PC-9 (cell line): ENCODE data around the gene LAMA5. TPM values are rescaled to one million over a fixed set of nuclear protein-coding genes. Genes with fewer than 3 reads are reported as not detected.

Experiments
- BruUV-seq: library from RNA; stranded (reverse); fragments of 400-500 nt; replicated peaks from 2 replicates; lab custom pipeline; 2021; lab: Mats Ljungman, UMichigan
- CTCF ChIA-PET: fragments of 300-600 bp; sonication (Branson Sonifier 250); formaldehyde crosslinking; loops from one replicate; lab custom pipeline; 2022; ENCODE audit warnings: antibody characterized with exemption; lab: Charles Lee
- POLR2A ChIA-PET: fragments of 300-600 bp; sonication (Branson Sonifier 250); formaldehyde crosslinking; loops from one replicate; lab custom pipeline; 2022; ENCODE audit warnings: antibody characterized with exemption; ENCODE audit not compliant: unreplicated experiment; lab: Charles Lee
- DNase-seq, 2 experiments: peaks; one replicate each; pipeline versions ENCODE4 v3.0.0 to v3.0.0-alpha.2; 2015 to 2022; ENCODE audit warnings: mixed read lengths in 1 of 2
- H2AFZ ChIP-seq: fragments of 200-600 bp; sonication (generic); 2 replicates; pipeline ENCODE4 v1.8.1; 2017; ENCODE audit warnings: antibody characterized with exemption
- H3F3A ChIP-seq: fragments of 200-600 bp; sonication (generic); 2 replicates; pipeline ENCODE4 v1.8.1; 2017; ENCODE audit warnings: antibody characterized with exemption, mild to moderate bottlenecking, low read depth; ENCODE audit not compliant: insufficient read depth
- H3K27ac ChIP-seq: fragments of 200-600 bp; sonication (generic); 2 replicates; pipeline ENCODE4 v1.6.1; 2016; ENCODE audit warnings: mixed run types
- H3K27me3 ChIP-seq: fragments of 200-600 bp; sonication (generic); 2 replicates; pipeline ENCODE4 v1.6.1; 2016; ENCODE audit warnings: low read depth, mixed run types; ENCODE audit not compliant: insufficient read depth
- H3K36me3 ChIP-seq: fragments of 200-600 bp; sonication (generic); 2 replicates; pipeline ENCODE4 v1.6.1; 2016; ENCODE audit warnings: low read depth, mixed run types
- H3K4me1 ChIP-seq: fragments of 200-600 bp; sonication (generic); replicated peaks from 2 replicates; pipeline ENCODE4 v1.6.1; 2016; ENCODE audit warnings: mixed run types; ENCODE audit not compliant: insufficient read depth
- H3K4me2 ChIP-seq: fragments of 200-600 bp; sonication (generic); 2 replicates; pipeline ENCODE4 v1.6.1; 2017; ENCODE audit warnings: mixed run types
- H3K4me3 ChIP-seq: fragments of 200-600 bp; sonication (generic); 2 replicates; pipeline ENCODE4 v1.6.1; 2016; ENCODE audit warnings: mixed run types
- H3K79me2 ChIP-seq: fragments of 200-600 bp; sonication (generic); 2 replicates; pipeline ENCODE4 v1.6.1; 2017; ENCODE audit warnings: low read depth, mixed run types
- H3K9me2 ChIP-seq: fragments of 200-600 bp; sonication (generic); 2 replicates; pipeline ENCODE4 v1.8.1; 2017; ENCODE audit warnings: mild to moderate bottlenecking; ENCODE audit not compliant: insufficient read depth
- H3K9me3 ChIP-seq: fragments of 200-600 bp; sonication (generic); 2 replicates; pipeline ENCODE4 v1.8.1; 2016; ENCODE audit warnings: low read depth; ENCODE audit not compliant: insufficient read depth
- H4K20me1 ChIP-seq: fragments of 200-600 bp; sonication (generic); 2 replicates; pipeline ENCODE4 v1.8.1; 2017; ENCODE audit not compliant: insufficient read depth
- EZH2 ChIP-seq: fragments of 200-600 bp; sonication (generic); IDR thresholded peaks from 2 replicates; pipeline ENCODE4 v1.8.0; 2017; ENCODE audit warnings: antibody characterized with exemption, low read depth
- intact Hi-C: fragments of 100-400 bp; cut with micrococcal nuclease; formaldehyde crosslinking; loops from one replicate; pipeline ENCODE4 v1.10.0; 2022; ENCODE audit not compliant: unreplicated experiment
- total RNA-seq: library from RNA; stranded (reverse); gene quantifications from 2 replicates; pipeline ENCODE4 v1.2.3, GENCODE V29; 2021
- TF ChIP-seq, protein P1 (sequence below): fragments of 200-600 bp; sonication (generic); conservative IDR thresholded peaks from 2 replicates; pipeline ENCODE4 v1.6.1; 2017; ENCODE audit warnings: mixed run types, antibody characterized with exemption, mild to moderate bottlenecking, moderate library complexity

Gene LAMA5
- total RNA-seq, 1 experiment from 2014 or later: 700 TPM

DNA sequence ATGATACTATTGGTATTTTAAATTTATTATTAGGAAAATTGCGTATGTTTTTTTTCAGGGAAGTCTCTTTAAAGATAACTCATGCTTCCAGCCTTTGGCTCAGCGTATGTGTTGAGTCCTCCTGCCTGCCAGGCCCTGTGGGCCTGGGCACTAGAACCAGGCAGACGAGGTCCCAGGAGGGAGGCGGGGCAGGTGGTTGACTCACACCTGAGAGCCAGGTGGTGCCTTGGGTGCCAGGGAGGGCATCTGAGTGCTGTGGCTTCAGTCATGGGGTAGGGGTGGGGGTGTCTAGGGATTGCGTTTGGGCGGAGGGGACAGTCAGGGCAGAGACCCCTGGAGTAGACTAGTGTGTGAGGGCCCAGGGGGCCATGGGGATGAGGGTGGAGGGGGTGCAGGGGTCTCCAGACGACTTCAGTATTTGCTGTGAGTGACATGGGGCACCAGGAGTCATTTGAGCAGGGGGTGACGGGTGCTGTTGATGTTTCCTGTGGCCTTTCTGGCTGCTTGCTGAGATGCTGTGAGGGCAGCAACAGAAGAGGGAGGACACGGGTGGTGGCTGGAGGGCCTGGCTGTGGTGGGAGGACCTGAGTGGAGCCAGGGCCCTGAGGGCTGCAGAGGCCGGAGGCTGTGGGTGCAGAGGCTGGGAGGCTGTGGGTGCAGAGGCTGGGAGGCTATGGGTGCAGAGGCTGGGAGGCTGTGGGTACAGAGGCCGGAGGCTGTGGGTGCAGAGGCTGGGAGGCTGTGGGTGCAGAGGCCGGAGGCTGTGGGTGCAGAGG, 79.2 kb downstream of the LAMA5 start:
- Histone ChIP-seq H3K4me2 (no peak overlapping the region), H3K27ac (no peak overlapping the region), H3K36me3 (peaks cover 12% of the 10 kb centered on the region; the same call in 1 of the 2 replicates), H3K4me3 (no peak overlapping the region), H2AFZ (no peak overlapping the region), H3F3A (peaks cover 9% of the 10 kb centered on the region; the same call in 1 of the 2 replicates), H3K4me1 (no peaks in the 10 kb centered on the region), H4K20me1 (peaks cover 24% of the 10 kb centered on the region), H3K79me2 (no peaks in the 10 kb centered on the region), H3K9me3 (no peaks in the 10 kb centered on the region), H3K27me3 (no peaks in the 10 kb centered on the region), H3K9me2 (no peaks in the 10 kb centered on the region)
- ChIA-PET CTCF (no interaction called here), POLR2A (no interaction called here)
- no peak for DNase-seq
- BruUV-seq: no TSS peak
- intact Hi-C loops: no loop called here
- no peak for TF ChIP-seq EZH2
- TF ChIP-seq, protein P1, sequence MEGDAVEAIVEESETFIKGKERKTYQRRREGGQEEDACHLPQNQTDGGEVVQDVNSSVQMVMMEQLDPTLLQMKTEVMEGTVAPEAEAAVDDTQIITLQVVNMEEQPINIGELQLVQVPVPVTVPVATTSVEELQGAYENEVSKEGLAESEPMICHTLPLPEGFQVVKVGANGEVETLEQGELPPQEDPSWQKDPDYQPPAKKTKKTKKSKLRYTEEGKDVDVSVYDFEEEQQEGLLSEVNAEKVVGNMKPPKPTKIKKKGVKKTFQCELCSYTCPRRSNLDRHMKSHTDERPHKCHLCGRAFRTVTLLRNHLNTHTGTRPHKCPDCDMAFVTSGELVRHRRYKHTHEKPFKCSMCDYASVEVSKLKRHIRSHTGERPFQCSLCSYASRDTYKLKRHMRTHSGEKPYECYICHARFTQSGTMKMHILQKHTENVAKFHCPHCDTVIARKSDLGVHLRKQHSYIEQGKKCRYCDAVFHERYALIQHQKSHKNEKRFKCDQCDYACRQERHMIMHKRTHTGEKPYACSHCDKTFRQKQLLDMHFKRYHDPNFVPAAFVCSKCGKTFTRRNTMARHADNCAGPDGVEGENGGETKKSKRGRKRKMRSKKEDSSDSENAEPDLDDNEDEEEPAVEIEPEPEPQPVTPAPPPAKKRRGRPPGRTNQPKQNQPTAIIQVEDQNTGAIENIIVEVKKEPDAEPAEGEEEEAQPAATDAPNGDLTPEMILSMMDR: no peak

DNA sequence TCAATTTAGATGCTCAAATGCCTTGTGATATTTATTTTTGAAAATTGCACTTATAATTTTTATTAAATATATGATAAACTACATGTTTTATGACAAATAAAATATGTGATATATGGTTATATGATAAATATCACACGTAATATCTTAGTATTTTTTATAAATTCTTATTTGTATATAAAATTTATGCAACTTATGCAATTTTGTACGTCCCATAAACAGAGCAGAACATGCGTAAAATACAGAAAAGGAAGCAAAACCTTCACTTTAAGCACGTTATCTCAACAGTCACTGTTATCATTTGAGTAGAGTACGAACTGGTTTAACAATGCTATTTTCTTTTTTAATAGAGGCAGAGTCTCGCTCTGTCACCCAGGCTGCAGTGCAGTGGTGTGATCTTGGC, 80.0 kb downstream of the LAMA5 start:
- H3K4me1 ChIP-seq: no peaks in the 10 kb centered on the region
- no peak overlapping the region for H2AFZ ChIP-seq
- no peaks in the 10 kb centered on the region for H3K79me2 ChIP-seq
- no peaks in the 10 kb centered on the region for H3K27me3 ChIP-seq
- intact Hi-C loops: no loop called here
- CTCF ChIA-PET: no interaction called here
- TF ChIP-seq EZH2: no peak
- BruUV-seq: no TSS peak
- no peak for DNase-seq
- H3K27ac ChIP-seq: no peak overlapping the region
- H3K4me3 ChIP-seq: no peak overlapping the region
- peaks cover 26% of the 10 kb centered on the region for H4K20me1 ChIP-seq
- H3F3A ChIP-seq: peaks cover 9% of the 10 kb centered on the region; the same call in 1 of the 2 replicates
- peaks cover 19% of the 10 kb centered on the region for H3K36me3 ChIP-seq
- H3K4me2 ChIP-seq: no peak overlapping the region
- POLR2A ChIA-PET: no interaction called here
- H3K9me2 ChIP-seq: no peaks in the 10 kb centered on the region
- H3K9me3 ChIP-seq: no peaks in the 10 kb centered on the region

DNA sequence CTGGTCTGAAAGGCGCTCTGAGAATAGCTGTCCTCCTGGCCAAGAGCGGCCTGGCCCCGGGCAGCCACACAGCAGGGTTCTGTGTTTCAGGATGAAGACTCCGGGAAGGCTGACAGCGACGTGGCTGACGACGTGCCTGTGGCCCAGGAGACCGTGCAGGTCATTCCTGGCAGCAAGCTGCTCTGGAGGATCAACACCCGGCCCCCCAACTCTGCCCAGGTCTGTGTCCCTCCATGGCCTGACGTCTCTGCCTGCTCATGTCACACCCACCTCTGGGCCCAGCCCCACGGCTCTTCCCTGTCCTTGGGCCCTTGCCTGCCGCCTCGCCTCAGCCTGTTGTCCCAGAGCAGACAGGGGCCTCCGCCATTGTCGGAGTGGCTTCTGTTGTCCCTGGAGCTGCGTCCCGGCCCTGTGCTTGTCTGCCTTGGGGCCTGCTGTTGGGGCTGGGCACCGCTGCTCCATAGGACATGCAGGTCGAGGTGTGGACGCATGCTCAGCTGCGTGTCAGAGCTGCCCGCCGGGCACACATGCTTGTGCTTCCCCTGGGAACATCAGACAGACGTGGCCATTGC, 80.5 kb downstream of the LAMA5 start:
- intact Hi-C loops: no loop called here
- Histone ChIP-seq H2AFZ (no peak overlapping the region), H4K20me1 (peaks cover 28% of the 10 kb centered on the region), H3K27ac (no peak overlapping the region), H3K79me2 (no peaks in the 10 kb centered on the region), H3F3A (peaks cover 9% of the 10 kb centered on the region; the same call in 1 of the 2 replicates), H3K36me3 (peaks cover 24% of the 10 kb centered on the region), H3K4me3 (no peak overlapping the region), H3K4me1 (no peaks in the 10 kb centered on the region), H3K27me3 (no peaks in the 10 kb centered on the region), H3K9me2 (no peaks in the 10 kb centered on the region), H3K9me3 (no peaks in the 10 kb centered on the region), H3K4me2 (no peak overlapping the region)
- TF ChIP-seq, protein P1: no peak
- TF ChIP-seq EZH2: no peak
- POLR2A ChIA-PET: no interaction called here
- no peak for DNase-seq
- no TSS peak for BruUV-seq
- CTCF ChIA-PET: no interaction called here
